B cell (primary cell): Measurements from ENCODE around the gene EXOC6B. TPM values are rescaled to one million over a fixed set of nuclear protein-coding genes. Genes with fewer than 3 reads are reported as not detected.

Experiments used
- ATAC-seq: fragments of 200-7000 bp; cut with Tn5 transposase; one replicate; pipeline ENCODE4 v1.10.0; 2021; ENCODE audit warnings: low read depth, mild to moderate bottlenecking, moderate number of reproducible peaks, moderate library complexity
- CTCF ChIA-PET: fragments of 350-600 bp; sonication (Branson Sonifier 250); formaldehyde crosslinking; loops from one replicate; lab custom pipeline; 2021; ENCODE audit warnings: antibody characterized with exemption, inconsistent platforms; lab: Charles Lee
- POLR2A ChIA-PET: fragments of 350-600 bp; sonication (Branson Sonifier 250); formaldehyde crosslinking; loops from one replicate; lab custom pipeline; 2021; ENCODE audit warnings: antibody characterized with exemption; lab: Charles Lee
- DNase-seq: peaks from one replicate; pipeline ENCODE4 v3.0.0; 2013
- H2AFZ ChIP-seq: 2 replicates; pipeline ENCODE4 v1.6.1; 2012; ENCODE audit warnings: mild to moderate bottlenecking, low read depth, low read length; ENCODE audit not compliant: insufficient read depth, poor library complexity, severe bottlenecking
- H3K27ac ChIP-seq, 2 donors: 1 replicate in 1 of 2; 2 replicates in 1 of 2; pipeline ENCODE4 v1.5.1; 2012 to 2013; ENCODE audit warnings: low read length in 2 of 2, mild to moderate bottlenecking in 2 of 2, moderate library complexity in 1 of 2
- H3K27me3 ChIP-seq, 4 experiments: fragments of 200-600 bp in 1 of 4; sonication (generic) in 1 of 4; replicated peaks in 1 of 4; 1 replicate in 2 of 4; 2 replicates in 2 of 4; pipeline versions ENCODE4 v1.6.1 to v1.7.0; 2013 to 2016; ENCODE audit warnings: low read length in 3 of 4, mild to moderate bottlenecking in 2 of 4, mixed read lengths in 1 of 4, moderate library complexity in 1 of 4; ENCODE audit not compliant: insufficient read depth in 4 of 4, control insufficient read depth in 3 of 4; ENCODE audit errors: control extremely low read depth in 1 of 4
- H3K36me3 ChIP-seq, 2 experiments: replicated peaks in 1 of 2; 1 replicate in 1 of 2; 2 replicates in 1 of 2; pipeline versions ENCODE4 v1.6.1 to v1.7.1; 2013; ENCODE audit warnings: low read length in 1 of 2; ENCODE audit not compliant: insufficient read depth in 2 of 2, control insufficient read depth in 1 of 2; ENCODE audit errors: control extremely low read depth in 1 of 2, extremely low read depth in 1 of 2
- H3K4me1 ChIP-seq, 2 donors: fragments of 200-600 bp in 1 of 2; sonication (generic) in 1 of 2; 1 replicate in 1 of 2; 2 replicates in 1 of 2; pipeline versions ENCODE4 v1.5.1 to v1.6.1; 2013 to 2017; ENCODE audit warnings: low read length in 2 of 2; ENCODE audit not compliant: control insufficient read depth in 2 of 2, insufficient read depth in 2 of 2
- H3K4me2 ChIP-seq: replicated peaks from 2 replicates; pipeline ENCODE3; 2012; ENCODE audit warnings: mild to moderate bottlenecking, low read depth, low read length; ENCODE audit not compliant: poor library complexity, severe bottlenecking
- H3K4me3 ChIP-seq, 5 experiments: fragments of 200-600 bp in 1 of 5; sonication (generic) in 1 of 5; 1 replicate in 3 of 5; 2 replicates in 2 of 5; pipeline versions ENCODE4 v1.5.1 to v1.7.0; 2011 to 2016; ENCODE audit warnings: low read length in 4 of 5, mild to moderate bottlenecking in 4 of 5, low read depth in 2 of 5, control low read depth in 1 of 5, moderate library complexity in 1 of 5; ENCODE audit not compliant: insufficient read depth in 1 of 5; ENCODE audit errors: control extremely low read depth in 1 of 5, extremely low read depth in 1 of 5
- H3K79me2 ChIP-seq: fragments of 200-600 bp; sonication (generic); one replicate; pipeline ENCODE4 v1.6.0; 2016; ENCODE audit warnings: low read length; ENCODE audit not compliant: control insufficient read depth, insufficient read depth
- H3K9ac ChIP-seq: fragments of 200-600 bp; sonication (generic); 2 replicates; pipeline ENCODE4 v1.6.1; 2017; ENCODE audit warnings: mild to moderate bottlenecking, low read length, moderate library complexity
- H3K9me3 ChIP-seq, 3 donors: one replicate each; pipeline versions ENCODE4 v1.6.1 to v1.7.1; 2013; ENCODE audit warnings: low read length in 2 of 3; ENCODE audit not compliant: control insufficient read depth in 2 of 3, insufficient read depth in 1 of 3; ENCODE audit errors: control extremely low read depth in 1 of 3
- H4K20me1 ChIP-seq: 2 replicates; pipeline ENCODE4 v1.6.0; 2012; ENCODE audit warnings: mild to moderate bottlenecking, low read length; ENCODE audit not compliant: insufficient read depth, control insufficient read depth, poor library complexity, severe bottlenecking
- H3K27ac Mint-ChIP-seq: one replicate; pipeline ENCODE4 v1.8.0; 2021; ENCODE audit warnings: mixed read lengths
- H3K27me3 Mint-ChIP-seq: one replicate; pipeline ENCODE4 v1.8.0; 2021; ENCODE audit warnings: mixed read lengths
- H3K4me1 Mint-ChIP-seq: one replicate; pipeline ENCODE4 v1.8.0; 2021; ENCODE audit warnings: mixed read lengths
- H3K4me3 Mint-ChIP-seq: one replicate; pipeline ENCODE4 v1.8.0; 2021; ENCODE audit warnings: mixed read lengths
- H3K9me3 Mint-ChIP-seq: one replicate; pipeline ENCODE4 v1.8.0; 2022; ENCODE audit warnings: mixed read lengths; ENCODE audit not compliant: insufficient read depth
- CTCF ChIP-seq: fragments of 200-600 bp; IDR thresholded peaks from one replicate; pipeline ENCODE4 v1.8.0; 2022; ENCODE audit warnings: antibody characterized with exemption, mild to moderate bottlenecking
- EZH2 ChIP-seq: IDR thresholded peaks from 2 replicates; pipeline ENCODE4 v1.6.1; 2012; ENCODE audit warnings: borderline replicate concordance, low read depth, mild to moderate bottlenecking, moderate library complexity, low read length; ENCODE audit not compliant: insufficient read depth, poor library complexity, severe bottlenecking
- WGBS: methylation state at CpG from one replicate; pipeline ENCODE4 v1.1.5; 2013; ENCODE audit warnings: missing lambda C conversion rate; ENCODE audit not compliant: insufficient coverage; 5-methylcytosine and 5-hydroxymethylcytosine counted together
- intact Hi-C: fragments of 100-400 bp; cut with micrococcal nuclease; formaldehyde crosslinking; loops from one replicate; pipeline ENCODE4 v1.10.0; 2022
- polyA plus RNA-seq: library from polyadenylated mRNA; depleted of rRNA; stranded (reverse); fragments of >200 nt; gene quantifications from 2 replicates; pipeline ENCODE4 v1.2.3, GENCODE V29; 2012
- total RNA-seq, 2 donors: library from RNA; stranded (reverse); fragments of 120-200 nt in 1 of 2; gene quantifications; 1 replicate in 1 of 2; 2 replicates in 1 of 2; pipeline versions ENCODE4 v1.2.3 to v1.2.4, GENCODE V29; 2013 to 2022

EXOC6B gene
- total and polyA plus RNA-seq, 2 donors (not counting 1 experiment from before 2014, with no cell fraction given): 4.8 to 22.6 TPM

GRCh38 chr2:72442270-72442669, 383.6 kb downstream of the EXOC6B start:
- H2AFZ ChIP-seq: no peak overlapping the region
- intact Hi-C loops: no loop called here

GRCh38 chr2:72439892-72440291, 385.9 kb downstream of the EXOC6B start:
- no peak overlapping the region for H2AFZ ChIP-seq
- no peaks in the 10 kb centered on the region for H3K4me1 ChIP-seq
- CTCF ChIA-PET: no interaction called here
- H3K79me2 ChIP-seq: no peaks in the 10 kb centered on the region
- H3K4me3 Mint-ChIP-seq: no peak overlapping the region
- no peaks in the 10 kb centered on the region for H3K36me3 ChIP-seq
- no peaks in the 10 kb centered on the region for H4K20me1 ChIP-seq
- H3K27me3 ChIP-seq: no peaks in the 10 kb centered on the region
- no peak overlapping the region for H3K27ac ChIP-seq
- no peaks in the 10 kb centered on the region for H3K27me3 Mint-ChIP-seq
- peaks cover 1 to 17% (median 4%) of the 10 kb centered on the region in 3 donors for H3K9me3 ChIP-seq
- H3K4me3 ChIP-seq: no peak overlapping the region
- ATAC-seq: no peak
- WGBS: 93% methylated on average over 4 of the region's 5 CpGs
- no peak overlapping the region for H3K4me2 ChIP-seq
- TF ChIP-seq EZH2 (no peak), CTCF (no peak)
- H3K9ac ChIP-seq: no peak overlapping the region
- H3K27ac Mint-ChIP-seq: no peak overlapping the region
- H3K4me1 Mint-ChIP-seq: no peaks in the 10 kb centered on the region
- POLR2A ChIA-PET: no interaction called here
- peaks cover 7% of the 10 kb centered on the region for H3K9me3 Mint-ChIP-seq
- intact Hi-C loops: no loop called here
- DNase-seq: no peak

More at GRCh38 chr2:72442270-72442669, 383.6 kb downstream of the EXOC6B start:
- H3K9ac ChIP-seq: no peak overlapping the region
- Mint-ChIP-seq H3K9me3 (peaks cover 10% of the 10 kb centered on the region), H3K4me1 (no peaks in the 10 kb centered on the region), H3K4me3 (no peak overlapping the region), H3K27ac (no peak overlapping the region), H3K27me3 (no peaks in the 10 kb centered on the region)
- no peaks in the 10 kb centered on the region for H3K4me1 ChIP-seq
- CTCF ChIA-PET: interaction anchor here (0.9 kb wide), 1 partner anchor 137 kb away, joined by 3 read pairs; no protein-coding TSS in a partner anchor
- H3K27me3 ChIP-seq: no peaks in the 10 kb centered on the region
- DNase-seq (no peak), ATAC-seq (no peak)
- no peaks in the 10 kb centered on the region for H3K79me2 ChIP-seq
- H3K4me3 ChIP-seq: no peak overlapping the region
- no peak overlapping the region for H3K27ac ChIP-seq
- POLR2A ChIA-PET: no interaction called here
- H4K20me1 ChIP-seq: no peaks in the 10 kb centered on the region
- peaks cover 0 to 13% (median 6%) of the 10 kb centered on the region in 3 donors for H3K9me3 ChIP-seq
- WGBS: no CpG with 5 or more reads among the region's 2 CpGs
- H3K36me3 ChIP-seq: no peaks in the 10 kb centered on the region
- H3K4me2 ChIP-seq: no peak overlapping the region
- no peak for TF ChIP-seq EZH2
- no peak for TF ChIP-seq CTCF
